K562 (cell line): ENCODE results near the gene SLC48A1. TPM values are rescaled to one million over a fixed set of nuclear protein-coding genes. Genes with fewer than 3 reads are reported as not detected.

Experiments
- ATAC-seq: fragments of 200-7000 bp; cut with Tn5 transposase; 3 replicates; pipeline ENCODE4 v1.9.1; 2020; ENCODE audit warnings: moderate library complexity
- BruUV-seq: library from RNA; stranded (reverse); fragments of 400-500 nt; replicated peaks from 2 replicates; lab custom pipeline; 2021; lab: Mats Ljungman, UMichigan
- CTCF ChIA-PET: fragments of 300-600 bp; formaldehyde crosslinking; extraction: SDS; loops from one replicate; lab custom pipeline; 2021; ENCODE audit warnings: low intra/inter-chr PET ratio; lab: Yijun Ruan, JAX
- POLR2A ChIA-PET: fragments of 300-600, 350-650 bp; sonication (Branson Sonifier 250); formaldehyde crosslinking; extraction: SDS; loops from one replicate; lab custom pipeline; 2021; ENCODE audit warnings: antibody characterized with exemption, inconsistent platforms; lab: Yijun Ruan, JAX
- DNase-seq, 4 experiments: peaks; one replicate each; pipeline versions ENCODE4 v3.0.0 to v3.0.0-alpha.2; 2011 to 2018; ENCODE audit warnings: low spot score in 3 of 4, mixed read lengths in 3 of 4; ENCODE audit errors: extremely low read depth in 1 of 4
- FAIRE-seq: peaks from 2 replicates; lab custom pipeline; 2011; peaks lifted over from hg19 to GRCh38; lab: Jason Lieb, UNC
- H2AFZ ChIP-seq: 2 replicates; pipeline ENCODE4 v1.6.0; 2011; ENCODE audit warnings: low read depth, low read length, control low read depth, inconsistent platforms
- H3K27ac ChIP-seq: fragments of 200-600 bp; 3 replicates; pipeline ENCODE4 v1.8.0; 2011; ENCODE audit warnings: low read depth, mild to moderate bottlenecking, control low read depth, inconsistent platforms, low read length, moderate library complexity, mixed read lengths; ENCODE audit errors: extremely low read depth
- H3K27me3 ChIP-seq, 2 experiments: fragments of 300-600 bp in 1 of 2; 2 replicates in 1 of 2; 3 replicates in 1 of 2; pipeline versions ENCODE4 v1.6.0 to v1.8.0; 2011; ENCODE audit warnings: inconsistent platforms in 2 of 2, low read length in 2 of 2, mild to moderate bottlenecking in 1 of 2, mixed read lengths in 1 of 2, moderate library complexity in 1 of 2; ENCODE audit not compliant: control insufficient read depth in 2 of 2, insufficient read depth in 2 of 2
- H3K36me3 ChIP-seq: fragments of 300-600 bp; 3 replicates; pipeline ENCODE4 v1.8.0; 2011; ENCODE audit warnings: mild to moderate bottlenecking, low read length, inconsistent platforms; ENCODE audit not compliant: control insufficient read depth, insufficient read depth
- H3K4me1 ChIP-seq, 2 experiments: fragments of 200-600 bp in 1 of 2; replicated peaks in 1 of 2; 2 replicates in 1 of 2; 3 replicates in 1 of 2; pipeline versions ENCODE4 v1.5.1 to v1.8.0; 2011; ENCODE audit warnings: inconsistent platforms in 2 of 2, low read length in 2 of 2, mild to moderate bottlenecking in 1 of 2, mixed read lengths in 1 of 2, moderate library complexity in 1 of 2; ENCODE audit not compliant: control insufficient read depth in 2 of 2, insufficient read depth in 2 of 2
- H3K4me2 ChIP-seq: 2 replicates; pipeline ENCODE4 v1.6.1; 2011; ENCODE audit warnings: low read length, control low read depth, inconsistent platforms, mixed read lengths; ENCODE audit not compliant: insufficient read depth
- H3K4me3 ChIP-seq: fragments of 200-600 bp; sonication (generic), shearing (Covaris generic); 2 replicates; pipeline ENCODE4 v1.5.1; 2016; ENCODE audit warnings: control low read depth, inconsistent platforms
- H3K79me2 ChIP-seq: fragments of 200-600 bp; 3 replicates; pipeline ENCODE4 v1.8.0; 2011; ENCODE audit warnings: low read length, inconsistent platforms; ENCODE audit not compliant: control insufficient read depth, insufficient read depth
- H3K9ac ChIP-seq, 2 experiments: 2 replicates each; pipeline versions ENCODE4 v1.6.0 to v1.6.1; 2011; ENCODE audit warnings: low read depth in 2 of 2, low read length in 2 of 2, control low read depth in 1 of 2, inconsistent platforms in 1 of 2, mild to moderate bottlenecking in 1 of 2, mixed read lengths in 1 of 2; ENCODE audit not compliant: insufficient read depth in 1 of 2
- H3K9me1 ChIP-seq: one replicate; pipeline ENCODE4 v1.6.0; 2011; ENCODE audit warnings: inconsistent platforms, mild to moderate bottlenecking, low read length, moderate library complexity; ENCODE audit not compliant: control insufficient read depth, insufficient read depth
- H3K9me3 ChIP-seq: replicated peaks from 2 replicates; pipeline ENCODE4 v1.5.1; 2011; ENCODE audit warnings: low read depth, low read length, inconsistent platforms; ENCODE audit not compliant: control insufficient read depth, insufficient read depth
- H4K20me1 ChIP-seq: replicated peaks from 2 replicates; pipeline ENCODE4 v1.6.1; 2011; ENCODE audit warnings: low read length, inconsistent platforms, mixed read lengths; ENCODE audit not compliant: control insufficient read depth, insufficient read depth
- ERF ChIP-seq: fragments of 450-650 bp; formaldehyde crosslinking; IDR thresholded peaks from 2 replicates; pipeline ENCODE4 v1.4.0; 2020; ENCODE audit warnings: mild to moderate bottlenecking, mixed read lengths
- ESRRB ChIP-seq: fragments of 250-450 bp; sonication (Bioruptor Pico); IDR thresholded peaks from 2 replicates; pipeline ENCODE4 v1.5.0; 2020; ENCODE audit warnings: mild to moderate bottlenecking, moderate library complexity, borderline replicate concordance
- GABPB1 ChIP-seq: sonication (generic); formaldehyde crosslinking; IDR thresholded peaks from 2 replicates; pipeline ENCODE4 v1.8.0; 2022; ENCODE audit warnings: mild to moderate bottlenecking, missing genetic modification reagents
- HDAC2 ChIP-seq: fragments of 450-650 bp; IDR thresholded peaks from 2 replicates; pipeline ENCODE4 v1.6.1; 2016; ENCODE audit warnings: mild to moderate bottlenecking
- KLF10 ChIP-seq: fragments of 250-450 bp; sonication (Bioruptor Pico); IDR thresholded peaks from 2 replicates; pipeline ENCODE4 v1.6.1; 2021; ENCODE audit warnings: matching md5 sums
- MED1 ChIP-seq: sonication (generic); formaldehyde crosslinking; IDR thresholded peaks from 2 replicates; pipeline ENCODE4 v1.8.1; 2023; ENCODE audit warnings: missing genetic modification reagents, borderline replicate concordance
- MYC ChIP-seq, 2 experiments: fragments of 250-450 bp in 1 of 2; sonication (Bioruptor Pico) in 1 of 2; IDR thresholded peaks; 2 replicates each; pipeline versions ENCODE4 v1.5.1 to v1.6.1; 2012 to 2021; ENCODE audit warnings: low read depth in 2 of 2, borderline replicate concordance in 1 of 2, improper control_type of control experiment in 1 of 2, low read length in 1 of 2, mild to moderate bottlenecking in 1 of 2, moderate library complexity in 1 of 2
- NFXL1 ChIP-seq: fragments of 450-650 bp; formaldehyde crosslinking; IDR thresholded peaks from 2 replicates; pipeline ENCODE4 v1.4.0; 2021; ENCODE audit warnings: mild to moderate bottlenecking
- NR2F6 ChIP-seq: fragments of 450-650 bp; formaldehyde crosslinking; IDR thresholded peaks from 2 replicates; pipeline ENCODE4 v1.4.0; 2020; ENCODE audit warnings: mild to moderate bottlenecking
- PCBP2 ChIP-seq: fragments of 200-400 bp; formaldehyde crosslinking; IDR thresholded peaks from 2 replicates; pipeline ENCODE4 v1.6.1; 2018; ENCODE audit warnings: low read length, low read depth, mild to moderate bottlenecking, moderate library complexity; ENCODE audit not compliant: poor library complexity, severe bottlenecking
- POLR2H ChIP-seq: IDR thresholded peaks from 2 replicates; pipeline ENCODE4 v1.6.1; 2016; ENCODE audit warnings: missing genetic modification characterization, low read depth, mild to moderate bottlenecking, control low read depth, missing compliant biosample characterization, moderate library complexity
- RBM14 ChIP-seq: fragments of 200-400 bp; formaldehyde crosslinking; IDR thresholded peaks from 2 replicates; pipeline ENCODE4 v1.6.1; 2018; ENCODE audit warnings: low read depth, mild to moderate bottlenecking, low read length, moderate library complexity, borderline replicate concordance; ENCODE audit not compliant: insufficient read depth
- RFX5 ChIP-seq: IDR thresholded peaks from 2 replicates; pipeline ENCODE4 v1.6.1; 2011; ENCODE audit warnings: low read depth, mild to moderate bottlenecking, improper control_type of control experiment, low read length
- USF2 ChIP-seq: sonication (generic); formaldehyde crosslinking; IDR thresholded peaks from 2 replicates; pipeline ENCODE4 v1.5.0; 2020; ENCODE audit warnings: missing genetic modification reagents
- ZKSCAN1 ChIP-seq: fragments of 150-350 bp; IDR thresholded peaks from 2 replicates; pipeline ENCODE4 v1.6.1; 2016; ENCODE audit warnings: low read depth, low read length
- ZNF23 ChIP-seq: fragments of 250-450 bp; sonication (Bioruptor Pico); IDR thresholded peaks from 2 replicates; pipeline ENCODE4 v1.4.0; 2020; ENCODE audit warnings: mild to moderate bottlenecking
- ZNF717 ChIP-seq: fragments of 250-450 bp; sonication (Bioruptor Pico); IDR thresholded peaks from 2 replicates; pipeline ENCODE4 v1.5.0; 2021
- WGBS: fragments of 100-300 bp; shearing (Covaris generic); methylation state at CpG from one replicate; pipeline ENCODE4 v1.1.6; 2016; ENCODE audit warnings: low coverage, mixed read lengths; ENCODE audit not compliant: insufficient coverage; ENCODE audit errors: missing lambda C conversion rate; 5-methylcytosine and 5-hydroxymethylcytosine counted together
- in situ Hi-C: fragments of 300-500 bp; cut with MboI; formaldehyde crosslinking; loops from 4 replicates; pipeline ENCODE4 v1.15.0; 2018; ENCODE audit warnings: inconsistent platforms, mixed read lengths
- intact Hi-C: fragments of 100-400 bp; cut with micrococcal nuclease; formaldehyde crosslinking; loops from 2 replicates; pipeline ENCODE4 v1.14.2; 2022
- polyA plus RNA-seq, 8 experiments: library from polyadenylated mRNA; depleted of rRNA in 4 of 8; stranded (reverse) in 5 of 8; unstranded in 3 of 8; fragments of >200 nt; fragmentation: Nextera tagmentation in 2 of 8; fragmentation: Illumina TruSeq in 1 of 8; extraction: Ambion mirVana in 2 of 8; extraction: Trizol in 1 of 8; gene quantifications; 2 replicates each; pipeline versions ENCODE4 v1.2.1 to v1.2.3, GENCODE V29; 2011 to 2014; ENCODE audit warnings: inconsistent platforms in 1 of 8, missing spikeins in 1 of 8
- total RNA-seq, 7 experiments: library from RNA; depleted of rRNA in 6 of 7; stranded (reverse); fragments of >200 nt in 6 of 7; fragmentation: Illumina TruSeq in 2 of 7; extraction: Trizol in 2 of 7; gene quantifications; 2 replicates each; pipeline versions ENCODE4 v1.2.1 to v1.2.3, GENCODE V29; 2011 to 2021; ENCODE audit warnings: low replicate concordance in 1 of 7

The SLC48A1 gene
- total and polyA plus RNA-seq, 9 of the 15 experiments (the other 6 are each of a cell fraction or from before 2014, with no cell fraction given), result 10.7 to 37.5 (median 18.7) TPM

DNA sequence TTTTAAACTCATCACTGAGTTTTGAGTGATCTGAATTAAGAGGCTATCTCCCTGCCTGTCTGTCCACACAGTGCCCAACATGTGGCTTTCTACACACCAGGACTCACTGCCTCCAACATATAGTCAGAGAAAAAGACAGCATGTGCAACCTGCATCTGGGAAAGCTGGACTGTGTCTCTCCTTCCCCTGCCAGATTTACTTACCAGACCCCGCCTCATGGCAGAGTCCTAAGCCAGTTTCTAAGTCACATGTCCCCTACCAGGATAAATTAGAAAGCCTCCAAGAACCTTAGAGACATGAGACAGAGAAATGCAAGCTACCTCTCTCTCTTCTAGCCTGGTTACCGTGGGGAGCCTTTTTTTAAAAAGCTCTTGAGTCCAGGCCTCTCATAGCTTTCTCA, 49.4 kb downstream of the SLC48A1 start:
- peaks cover 31% of the 10 kb centered on the region for H3K79me2 ChIP-seq
- no peak overlapping the region for H3K4me3 ChIP-seq
- no peaks in the 10 kb centered on the region for H4K20me1 ChIP-seq
- peak overlapping the region; percentile 65; the same call in 1 of the 2 replicates for H2AFZ ChIP-seq
- H3K27me3 ChIP-seq, result no peaks in the 10 kb centered on the region
- H3K9ac ChIP-seq, result no peak overlapping the region
- intact Hi-C loops, result no loop called here
- FAIRE-seq (no peak), DNase-seq (no peak), ATAC-seq (no peak)
- WGBS, result 54% methylated on average over 2 of the region's 2 CpGs
- no peak overlapping the region for H3K4me2 ChIP-seq
- TF ChIP-seq USF2 (CRISPR knock-in tag) (peak; percentile 10; the same call in 1 of the 2 replicates), ZNF23 (CRISPR knock-in tag) (no peak), PCBP2 (no peak)
- BruUV-seq, result no TSS peak
- peaks cover 34 to 41% of the 10 kb centered on the region in 2 experiments for H3K4me1 ChIP-seq
- ChIA-PET POLR2A (interaction anchor here (0.7 to 1.7 kb wide), 4 partner anchors 9 to 86 kb away, joined by 3 to 10 read pairs (median 4); no protein-coding TSS in a partner anchor), CTCF (no interaction called here)
- H3K27ac ChIP-seq, result no peak overlapping the region
- H3K9me1 ChIP-seq, result no peaks in the 10 kb centered on the region
- H3K36me3 ChIP-seq, result peaks cover 12% of the 10 kb centered on the region
- in situ Hi-C loops, result no loop called here
- no peaks in the 10 kb centered on the region for H3K9me3 ChIP-seq

DNA sequence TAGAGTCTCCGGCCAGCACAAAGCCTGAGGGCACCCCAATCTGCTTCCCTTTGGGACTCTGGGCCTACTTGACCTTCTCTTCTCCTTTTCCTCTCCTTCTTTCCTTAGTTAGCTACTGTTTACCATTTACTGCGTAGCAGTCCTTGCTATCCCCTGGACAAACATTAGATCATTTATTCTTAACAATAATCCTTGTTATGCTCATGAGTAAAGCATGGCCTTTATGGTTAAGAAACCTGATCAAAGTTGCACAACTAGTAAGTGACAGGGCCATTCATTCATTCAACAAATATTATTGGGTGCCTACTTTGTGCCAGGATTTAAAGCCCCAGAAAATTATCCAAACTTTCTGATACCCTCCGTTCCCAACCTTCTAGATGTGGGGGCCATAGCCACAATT, 49.8 kb downstream of the SLC48A1 start:
- BruUV-seq, result no TSS peak
- Histone ChIP-seq H3K9ac (no peak overlapping the region), H3K27ac (no peak overlapping the region), H2AFZ (peak overlapping the region; percentile 65), H4K20me1 (no peaks in the 10 kb centered on the region), H3K4me2 (no peak overlapping the region), H3K4me1 (peaks cover 29 to 36% of the 10 kb centered on the region in 2 experiments), H3K36me3 (peaks cover 7% of the 10 kb centered on the region), H3K4me3 (no peak overlapping the region), H3K9me3 (no peaks in the 10 kb centered on the region), H3K79me2 (peaks cover 27% of the 10 kb centered on the region), H3K9me1 (no peaks in the 10 kb centered on the region), H3K27me3 (no peaks in the 10 kb centered on the region)
- in situ Hi-C loops (no loop called here), intact Hi-C loops (no loop called here)
- POLR2A ChIA-PET, result interaction anchor here (0.7 to 1.7 kb wide), 4 partner anchors 10 to 86 kb away, joined by 3 to 10 read pairs (median 4); no protein-coding TSS in a partner anchor
- WGBS, result 77% methylated on average over 3 of the region's 3 CpGs
- no peak for ATAC-seq
- no peak for FAIRE-seq
- DNase-seq, result no peak
- CTCF ChIA-PET, result no interaction called here
- no peak for TF ChIP-seq RFX5
- TF ChIP-seq NFXL1 (CRISPR knock-in tag), result no peak
- no peak for TF ChIP-seq ZKSCAN1
- no peak for TF ChIP-seq ESRRB
- no peak for TF ChIP-seq KLF10 (CRISPR knock-in tag)
- no peak for TF ChIP-seq NR2F6 (CRISPR knock-in tag)
- no peak for TF ChIP-seq MED1 (CRISPR knock-in tag)
- no peak for TF ChIP-seq ZNF717
- no peak for TF ChIP-seq POLR2H
- TF ChIP-seq ERF, result no peak
- no peak for TF ChIP-seq GABPB1 (CRISPR knock-in tag)
- no peak for TF ChIP-seq RBM14
- TF ChIP-seq HDAC2, result no peak
- TF ChIP-seq MYC (IDR thresholded peaks at IDR 0.05; ENCODE audit: low read depth, low read length), result no peak
- no peak for TF ChIP-seq MYC (CRISPR knock-in tag; IDR thresholded peaks at IDR 0.05; ENCODE audit: borderline replicate concordance, low read depth)
